Karpas-422 (cell line): ENCODE measurements around the gene ERCC6L2. TPM values are rescaled to one million over a fixed set of nuclear protein-coding genes. Genes with fewer than 3 reads are reported as not detected.

Experiments
- DNase-seq: peaks from one replicate; pipeline ENCODE4 v3.0.0-alpha.2; 2015
- H2AFZ ChIP-seq: fragments of 200-600 bp; sonication (generic); 2 replicates; pipeline ENCODE4 v1.6.1; 2014; ENCODE audit warnings: antibody characterized with exemption, low read length, mixed read lengths
- H3K27ac ChIP-seq: fragments of 200-600 bp; sonication (generic); 2 replicates; pipeline ENCODE4 v1.5.1; 2014; ENCODE audit warnings: mild to moderate bottlenecking, low read length, moderate library complexity
- H3K27me3 ChIP-seq: fragments of 200-600 bp; sonication (generic); 2 replicates; pipeline ENCODE4 v1.6.1; 2014; ENCODE audit warnings: low read length, mixed read lengths
- H3K36me3 ChIP-seq: fragments of 200-600 bp; sonication (generic); 2 replicates; pipeline ENCODE4 v1.6.1; 2014; ENCODE audit warnings: low read length, mixed read lengths; ENCODE audit not compliant: insufficient read depth
- H3K4me1 ChIP-seq: fragments of 200-600 bp; sonication (generic); 2 replicates; pipeline ENCODE4 v1.6.1; 2014; ENCODE audit warnings: mild to moderate bottlenecking, low read length, mixed read lengths
- H3K4me2 ChIP-seq: fragments of 200-600 bp; sonication (generic); 2 replicates; pipeline ENCODE4 v1.6.1; 2014; ENCODE audit warnings: low read length, low read depth, mild to moderate bottlenecking; ENCODE audit not compliant: poor library complexity, severe bottlenecking
- H3K4me3 ChIP-seq: fragments of 200-600 bp; sonication (generic); 2 replicates; pipeline ENCODE4 v1.5.1; 2014; ENCODE audit warnings: mild to moderate bottlenecking, antibody characterized with exemption, low read length, mixed read lengths
- H3K79me2 ChIP-seq: fragments of 200-600 bp; sonication (generic); 2 replicates; pipeline ENCODE4 v1.6.1; 2014; ENCODE audit warnings: mild to moderate bottlenecking, low read length, mixed read lengths
- H3K9ac ChIP-seq: fragments of 200-600 bp; sonication (generic); 2 replicates; pipeline ENCODE4 v1.6.0; 2014; ENCODE audit warnings: low read length
- H3K9me2 ChIP-seq: fragments of 200-600 bp; sonication (generic), shearing (Covaris generic); replicated peaks from 2 replicates; pipeline ENCODE4 v1.6.0; 2014; ENCODE audit warnings: mild to moderate bottlenecking, low read length, moderate library complexity; ENCODE audit not compliant: insufficient read depth
- H3K9me3 ChIP-seq: fragments of 300-700, 200-600 bp; sonication (generic); 2 replicates; pipeline ENCODE4 v1.6.1; 2014; ENCODE audit warnings: low read length, mixed read lengths
- H4K20me1 ChIP-seq: fragments of 200-600 bp; sonication (generic); 2 replicates; pipeline ENCODE4 v1.6.1; 2014; ENCODE audit warnings: mild to moderate bottlenecking, antibody characterized with exemption, low read length, low read depth; ENCODE audit not compliant: insufficient read depth
- total RNA-seq: library from RNA; depleted of rRNA; stranded (reverse); fragments of >200 nt; shearing (Covaris generic); gene quantifications from 2 replicates; pipeline ENCODE4 v1.2.3, GENCODE V29; 2014; ENCODE audit warnings: low replicate concordance

ERCC6L2 gene
- total RNA-seq, 1 experiment from 2014 or later: 54.1 TPM

DNA sequence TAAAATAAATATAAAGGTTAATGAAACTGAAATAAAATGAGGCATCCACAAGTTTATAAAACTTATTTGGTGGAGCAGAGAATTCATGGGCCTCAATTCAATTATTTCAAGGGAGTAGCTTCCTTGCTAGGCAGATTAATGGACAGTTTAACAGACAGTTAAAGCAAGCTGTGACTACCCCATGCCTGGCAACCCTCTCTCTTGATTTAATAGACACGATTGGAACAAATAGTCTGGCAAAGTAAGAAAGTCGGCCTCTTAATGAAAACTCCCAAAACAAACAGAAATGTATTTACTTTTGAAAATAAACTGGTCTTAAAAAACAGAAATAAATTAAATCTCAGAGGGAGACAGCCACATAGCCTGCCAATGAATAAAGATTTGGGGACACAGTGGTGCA lies 40.1 kb upstream of the ERCC6L2 start:
- Histone ChIP-seq H3K9me3 (no peaks in the 10 kb centered on the region), H3K36me3 (no peaks in the 10 kb centered on the region), H3K79me2 (no peaks in the 10 kb centered on the region), H2AFZ (no peak overlapping the region), H3K27me3 (no peaks in the 10 kb centered on the region), H3K9me2 (no peaks in the 10 kb centered on the region), H3K4me1 (no peaks in the 10 kb centered on the region), H3K4me3 (no peak overlapping the region), H4K20me1 (no peaks in the 10 kb centered on the region), H3K9ac (no peak overlapping the region), H3K27ac (no peak overlapping the region), H3K4me2 (no peak overlapping the region)
- DNase-seq: peak; percentile 6

DNA sequence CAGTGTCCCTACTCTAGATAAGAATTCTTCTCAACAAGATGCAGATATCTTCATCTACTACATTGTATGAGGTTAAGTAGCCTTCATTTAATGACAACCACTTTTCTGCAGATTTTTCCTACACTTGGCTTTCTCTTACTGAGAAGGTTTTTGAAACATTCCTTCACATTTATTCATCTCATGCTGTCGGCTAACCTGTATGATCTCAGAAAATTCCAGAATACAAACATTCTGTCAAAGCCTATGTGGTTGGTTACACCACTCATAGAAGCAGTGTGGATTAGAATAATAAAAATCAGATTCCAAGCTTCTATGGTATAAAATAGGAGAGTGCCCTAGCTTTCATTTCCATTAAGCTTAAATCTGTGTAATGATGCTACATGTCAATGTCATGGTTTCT lies 39.4 kb upstream of the ERCC6L2 start:
- Histone ChIP-seq H3K27ac (no peak overlapping the region), H4K20me1 (no peaks in the 10 kb centered on the region), H3K9me2 (no peaks in the 10 kb centered on the region), H3K9me3 (no peaks in the 10 kb centered on the region), H3K4me1 (no peaks in the 10 kb centered on the region), H3K36me3 (no peaks in the 10 kb centered on the region), H2AFZ (no peak overlapping the region), H3K79me2 (no peaks in the 10 kb centered on the region), H3K4me3 (no peak overlapping the region), H3K9ac (no peak overlapping the region), H3K27me3 (no peaks in the 10 kb centered on the region), H3K4me2 (no peak overlapping the region)
- DNase-seq: no peak

- Histone ChIP-seq H4K20me1 (no peaks in the 10 kb centered on the region), H3K4me2 (no peak overlapping the region), H3K27me3 (no peaks in the 10 kb centered on the region), H3K9me2 (no peaks in the 10 kb centered on the region), H3K36me3 (no peaks in the 10 kb centered on the region), H3K9me3 (no peaks in the 10 kb centered on the region), H3K9ac (no peak overlapping the region), H3K4me1 (no peaks in the 10 kb centered on the region), H3K79me2 (no peaks in the 10 kb centered on the region), H2AFZ (no peak overlapping the region), H3K27ac (no peak overlapping the region), H3K4me3 (no peak overlapping the region)
- DNase-seq: peak; percentile 30
Measured at GRCh38 chr9:95839012-95839411, 36.5 kb upstream of the ERCC6L2 start.

DNA sequence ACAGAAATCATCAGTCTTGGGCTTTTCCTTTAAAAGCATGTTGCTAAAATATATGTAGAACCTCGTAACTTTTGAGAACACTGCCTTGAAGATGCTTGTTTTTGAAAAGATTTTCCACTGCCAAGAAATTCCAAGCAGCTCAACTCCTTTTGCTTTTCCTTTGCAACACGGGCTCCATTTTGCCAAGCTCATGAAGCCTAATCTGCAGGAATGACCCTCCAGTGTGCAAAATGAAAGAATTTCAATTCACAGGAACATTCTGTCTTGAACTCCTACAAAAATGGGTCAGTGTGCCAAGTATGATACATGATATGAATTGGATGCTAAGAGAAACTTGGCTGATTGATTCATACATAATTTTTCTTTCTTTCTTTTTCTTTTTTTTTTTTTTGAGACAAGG lies 35.4 kb upstream of the ERCC6L2 start:
- H4K20me1 ChIP-seq: no peaks in the 10 kb centered on the region
- H3K27ac ChIP-seq: no peak overlapping the region
- no peaks in the 10 kb centered on the region for H3K79me2 ChIP-seq
- H2AFZ ChIP-seq: no peak overlapping the region
- no peak overlapping the region for H3K4me3 ChIP-seq
- H3K4me2 ChIP-seq: no peak overlapping the region
- H3K9me2 ChIP-seq: no peaks in the 10 kb centered on the region
- H3K9ac ChIP-seq: no peak overlapping the region
- H3K36me3 ChIP-seq: no peaks in the 10 kb centered on the region
- DNase-seq: peak; percentile 11
- H3K27me3 ChIP-seq: no peaks in the 10 kb centered on the region
- no peaks in the 10 kb centered on the region for H3K4me1 ChIP-seq
- no peaks in the 10 kb centered on the region for H3K9me3 ChIP-seq

DNA sequence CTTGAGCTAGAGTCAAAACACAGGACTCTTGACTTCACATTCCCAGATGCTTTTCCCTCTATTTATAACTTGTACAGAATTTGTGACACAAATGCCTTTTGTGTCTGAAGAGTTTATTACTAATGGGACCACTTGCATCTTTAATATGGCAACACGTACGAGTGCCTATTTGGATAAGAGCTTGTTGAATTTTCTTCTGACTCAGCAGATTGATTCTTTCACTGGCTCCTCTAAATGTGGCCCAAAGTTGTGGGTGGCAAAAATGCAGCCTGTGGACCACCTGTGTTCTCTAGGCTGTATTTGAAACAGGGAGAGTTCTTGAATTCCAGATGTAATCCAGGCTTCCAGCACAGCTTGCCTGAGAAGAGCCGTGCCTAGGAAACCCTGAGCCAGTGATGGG lies 34.1 kb upstream of the ERCC6L2 start:
- Histone ChIP-seq H2AFZ (no peak overlapping the region), H3K9me3 (no peaks in the 10 kb centered on the region), H3K4me1 (no peaks in the 10 kb centered on the region), H3K9me2 (no peaks in the 10 kb centered on the region), H3K4me2 (no peak overlapping the region), H3K4me3 (no peak overlapping the region), H3K9ac (no peak overlapping the region), H3K27ac (no peak overlapping the region), H3K79me2 (no peaks in the 10 kb centered on the region), H3K27me3 (no peaks in the 10 kb centered on the region), H4K20me1 (no peaks in the 10 kb centered on the region), H3K36me3 (no peaks in the 10 kb centered on the region)
- DNase-seq: no peak

GRCh38 chr9:95845751-95846150 lies 29.7 kb upstream of the ERCC6L2 start:
- Histone ChIP-seq H3K27me3 (no peaks in the 10 kb centered on the region), H4K20me1 (no peaks in the 10 kb centered on the region), H3K4me3 (no peak overlapping the region), H2AFZ (no peak overlapping the region), H3K4me1 (no peaks in the 10 kb centered on the region), H3K36me3 (no peaks in the 10 kb centered on the region), H3K4me2 (no peak overlapping the region), H3K79me2 (no peaks in the 10 kb centered on the region), H3K9me3 (no peaks in the 10 kb centered on the region), H3K9me2 (no peaks in the 10 kb centered on the region), H3K27ac (no peak overlapping the region), H3K9ac (no peak overlapping the region)
- no peak for DNase-seq

DNA sequence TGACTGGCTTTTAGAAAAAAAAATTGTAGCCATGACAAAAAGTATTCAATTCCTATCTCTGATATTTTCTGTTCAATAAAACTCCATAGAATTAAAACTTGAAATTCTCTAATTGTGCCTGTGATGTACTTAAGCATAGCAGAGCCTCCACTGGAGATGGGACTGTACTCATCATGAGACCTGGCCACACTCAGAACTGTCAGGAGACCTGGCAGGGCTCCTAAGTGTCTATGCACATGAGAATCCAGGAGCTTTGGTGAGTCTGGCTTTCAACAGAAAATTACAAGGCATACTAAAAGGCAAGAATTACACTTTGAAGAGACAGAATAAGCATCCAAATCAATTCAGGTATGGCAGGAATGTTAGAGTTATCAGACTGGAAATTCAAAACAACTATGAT lies 26.7 kb upstream of the ERCC6L2 start:
- H3K79me2 ChIP-seq: no peaks in the 10 kb centered on the region
- H3K36me3 ChIP-seq: no peaks in the 10 kb centered on the region
- no peaks in the 10 kb centered on the region for H3K4me1 ChIP-seq
- H4K20me1 ChIP-seq: no peaks in the 10 kb centered on the region
- no peak overlapping the region for H3K4me3 ChIP-seq
- H2AFZ ChIP-seq: no peak overlapping the region
- DNase-seq: no peak
- no peaks in the 10 kb centered on the region for H3K9me2 ChIP-seq
- H3K4me2 ChIP-seq: no peak overlapping the region
- H3K9me3 ChIP-seq: no peaks in the 10 kb centered on the region
- peaks cover 2% of the 10 kb centered on the region; the same call in 1 of the 2 replicates for H3K27me3 ChIP-seq
- no peak overlapping the region for H3K9ac ChIP-seq
- no peak overlapping the region for H3K27ac ChIP-seq

DNA sequence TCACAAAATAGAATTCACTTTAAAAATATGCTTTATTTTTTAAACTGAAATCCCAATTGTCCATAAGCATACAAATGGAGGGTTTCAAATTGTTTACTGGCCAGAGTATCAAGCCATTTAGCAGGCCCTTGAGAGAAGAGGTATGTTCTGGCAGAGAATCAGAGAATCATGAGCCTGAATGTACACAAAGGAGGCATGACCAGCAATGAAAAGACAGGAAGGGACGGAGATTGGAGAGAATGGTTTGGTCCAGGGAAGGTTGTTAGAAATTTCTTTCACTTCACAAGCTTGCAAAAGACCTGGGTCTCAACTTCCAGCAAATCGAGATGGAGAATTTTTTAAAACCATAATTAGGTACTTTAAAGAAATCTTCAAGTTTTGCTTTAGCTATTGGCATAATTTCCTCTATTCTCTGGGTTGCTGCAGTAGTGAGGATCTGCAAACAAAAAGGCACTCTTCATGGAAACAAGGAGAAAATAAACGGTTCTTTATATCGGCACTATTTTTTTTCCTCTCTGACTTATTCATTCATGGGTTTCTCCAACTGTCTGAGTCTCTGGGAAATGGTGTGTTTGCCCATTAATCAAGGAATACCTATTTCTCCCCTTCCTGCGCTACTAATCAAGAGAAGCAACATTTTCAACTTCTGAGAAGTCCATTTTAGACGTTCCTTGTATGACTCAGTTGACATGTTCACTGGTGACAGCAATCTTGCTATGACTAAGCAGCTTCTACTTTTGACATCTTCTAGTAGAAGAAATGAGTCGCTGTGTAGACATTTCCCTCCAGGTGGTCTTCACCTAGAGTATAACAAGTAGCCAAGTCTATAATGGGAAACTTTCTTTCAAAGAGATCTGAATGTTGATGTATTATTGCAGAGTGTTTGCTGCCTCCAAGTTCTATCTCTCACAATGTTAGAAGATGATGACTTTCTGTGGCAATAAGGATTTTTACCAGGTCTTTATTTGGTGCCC lies 23.1 kb upstream of the ERCC6L2 start:
- H3K4me3 ChIP-seq: no peak overlapping the region
- H4K20me1 ChIP-seq: no peaks in the 10 kb centered on the region
- H3K9me3 ChIP-seq: no peaks in the 10 kb centered on the region
- DNase-seq: peak; percentile 15
- no peaks in the 10 kb centered on the region for H3K79me2 ChIP-seq
- no peak overlapping the region for H3K9ac ChIP-seq
- no peaks in the 10 kb centered on the region for H3K9me2 ChIP-seq
- H2AFZ ChIP-seq: no peak overlapping the region
- H3K4me1 ChIP-seq: no peaks in the 10 kb centered on the region; the same call in 1 of the 2 replicates
- H3K27ac ChIP-seq: no peak overlapping the region
- H3K27me3 ChIP-seq: peaks cover 2% of the 10 kb centered on the region; the same call in 1 of the 2 replicates
- no peak overlapping the region for H3K4me2 ChIP-seq
- H3K36me3 ChIP-seq: no peaks in the 10 kb centered on the region
